Astrocyte (in vitro differentiated cells and primary cell): ENCODE data around the gene ZBTB7B. TPM values are rescaled to one million over a fixed set of nuclear protein-coding genes. Genes with fewer than 3 reads are reported as not detected.

Source experiments
- DNase-seq: peaks from one replicate; pipeline ENCODE4 v3.0.0-alpha.2; 2010; ENCODE audit warnings: low read depth
- FAIRE-seq: peaks from 2 replicates; lab custom pipeline; 2011; peaks lifted over from hg19 to GRCh38; lab: Jason Lieb, UNC
- H2AFZ ChIP-seq: 2 replicates; pipeline ENCODE4 v1.6.0; 2012; ENCODE audit warnings: low read depth, low read length, inconsistent platforms
- H3K27ac ChIP-seq: 2 replicates; pipeline ENCODE4 v1.5.1; 2011; ENCODE audit warnings: low read depth, low read length, inconsistent platforms
- H3K27me3 ChIP-seq: 2 replicates; pipeline ENCODE4 v1.6.0; 2011; ENCODE audit warnings: low read length, inconsistent platforms; ENCODE audit not compliant: insufficient read depth
- H3K36me3 ChIP-seq: 2 replicates; pipeline ENCODE4 v1.5.1; 2011; ENCODE audit warnings: low read length, inconsistent platforms; ENCODE audit not compliant: insufficient read depth
- H3K4me1 ChIP-seq: 2 replicates; pipeline ENCODE4 v1.5.1; 2011; ENCODE audit warnings: low read length, inconsistent platforms; ENCODE audit not compliant: insufficient read depth
- H3K4me2 ChIP-seq: 2 replicates; pipeline ENCODE4 v1.6.0; 2012; ENCODE audit warnings: low read length, inconsistent platforms
- H3K4me3 ChIP-seq: 2 replicates; pipeline ENCODE4 v1.5.1; 2011; ENCODE audit warnings: low read depth, mild to moderate bottlenecking, low read length, inconsistent platforms; ENCODE audit not compliant: insufficient read depth
- H3K79me2 ChIP-seq: 2 replicates; pipeline ENCODE4 v1.6.0; 2012; ENCODE audit warnings: mild to moderate bottlenecking, low read length, inconsistent platforms; ENCODE audit not compliant: insufficient read depth
- H3K9ac ChIP-seq: 2 replicates; pipeline ENCODE4 v1.6.0; 2012; ENCODE audit warnings: mild to moderate bottlenecking, low read length, inconsistent platforms
- H3K9me3 ChIP-seq: 2 replicates; pipeline ENCODE4 v1.5.1; 2012; ENCODE audit warnings: low read depth, mild to moderate bottlenecking, low read length, inconsistent platforms; ENCODE audit not compliant: insufficient read depth
- H4K20me1 ChIP-seq: 2 replicates; pipeline ENCODE4 v1.6.0; 2012; ENCODE audit warnings: low read length, inconsistent platforms; ENCODE audit not compliant: insufficient read depth
- H3K27ac Mint-ChIP-seq: one replicate; pipeline ENCODE4 v1.8.0; 2021; ENCODE audit warnings: mild to moderate bottlenecking, mixed read lengths; ENCODE audit not compliant: unreplicated experiment
- H3K27me3 Mint-ChIP-seq: one replicate; pipeline ENCODE4 v1.8.0; 2021; ENCODE audit warnings: low read depth, mixed read lengths; ENCODE audit not compliant: unreplicated experiment
- H3K36me3 Mint-ChIP-seq: one replicate; pipeline ENCODE4 v1.8.0; 2021; ENCODE audit warnings: low read depth, mixed read lengths; ENCODE audit not compliant: unreplicated experiment
- H3K4me1 Mint-ChIP-seq: one replicate; pipeline ENCODE4 v1.8.0; 2021; ENCODE audit warnings: low read depth, mixed read lengths; ENCODE audit not compliant: unreplicated experiment
- H3K4me3 Mint-ChIP-seq: one replicate; pipeline ENCODE4 v1.8.0; 2021; ENCODE audit warnings: mild to moderate bottlenecking, moderate library complexity, mixed read lengths; ENCODE audit not compliant: unreplicated experiment
- H3K9me3 Mint-ChIP-seq: one replicate; pipeline ENCODE4 v1.8.0; 2021; ENCODE audit warnings: mild to moderate bottlenecking, mixed read lengths; ENCODE audit not compliant: unreplicated experiment
- CTCF ChIP-seq: IDR thresholded peaks from 2 replicates; pipeline ENCODE4 v1.5.1; 2011; ENCODE audit warnings: low read depth, mild to moderate bottlenecking, inconsistent platforms, low read length, moderate library complexity; ENCODE audit not compliant: insufficient read depth
- EZH2 ChIP-seq: IDR thresholded peaks from 2 replicates; pipeline ENCODE4 v1.6.1; 2012; ENCODE audit warnings: mild to moderate bottlenecking, low read length, inconsistent platforms; ENCODE audit not compliant: insufficient read depth
- total RNA-seq: library from RNA; stranded (reverse); gene quantifications from 2 replicates; pipeline ENCODE4 v1.2.1, GENCODE V29; 2021

ZBTB7B gene
- total RNA-seq, 1 donor from 2014 or later, result 46.1 TPM

GRCh38 chr1:155014709-155015508, 12.3 kb downstream of the ZBTB7B start:
- Histone ChIP-seq H3K9ac (no peak overlapping the region), H3K36me3 (no peaks in the 10 kb centered on the region), H3K79me2 (peaks cover 2% of the 10 kb centered on the region), H2AFZ (no peak overlapping the region), H3K27ac (no peak overlapping the region), H3K4me3 (no peak overlapping the region), H3K27me3 (no peaks in the 10 kb centered on the region), H3K4me1 (peaks cover 9% of the 10 kb centered on the region), H3K9me3 (no peaks in the 10 kb centered on the region), H4K20me1 (peaks cover 41% of the 10 kb centered on the region), H3K4me2 (no peak overlapping the region)
- DNase-seq, result no peak
- Mint-ChIP-seq H3K27ac (no peak overlapping the region), H3K9me3 (no peaks in the 10 kb centered on the region), H3K36me3 (peaks cover 6% of the 10 kb centered on the region), H3K4me3 (no peak overlapping the region), H3K27me3 (no peaks in the 10 kb centered on the region), H3K4me1 (peaks cover 23% of the 10 kb centered on the region)
- TF ChIP-seq EZH2 (no peak), CTCF (no peak)
- no peak for FAIRE-seq

- no peak for FAIRE-seq
- no peak overlapping the region for H3K27ac Mint-ChIP-seq
Measured at GRCh38 chr1:155015527-155016230, 13.1 kb downstream of the ZBTB7B start.

More at GRCh38 chr1:155015527-155016230, 13.1 kb downstream of the ZBTB7B start:
- Histone ChIP-seq H3K27ac (no peak overlapping the region), H3K4me3 (no peak overlapping the region), H4K20me1 (peaks cover 36% of the 10 kb centered on the region), H2AFZ (no peak overlapping the region), H3K27me3 (no peaks in the 10 kb centered on the region), H3K36me3 (no peaks in the 10 kb centered on the region), H3K79me2 (no peaks in the 10 kb centered on the region), H3K4me2 (no peak overlapping the region), H3K4me1 (peaks cover 9% of the 10 kb centered on the region), H3K9me3 (no peaks in the 10 kb centered on the region), H3K9ac (no peak overlapping the region)
- Mint-ChIP-seq H3K9me3 (no peaks in the 10 kb centered on the region), H3K36me3 (peaks cover 6% of the 10 kb centered on the region), H3K4me1 (peaks cover 25% of the 10 kb centered on the region), H3K27me3 (no peaks in the 10 kb centered on the region), H3K4me3 (no peak overlapping the region)
- DNase-seq, result no peak
- TF ChIP-seq EZH2 (no peak), CTCF (no peak)
